T-helper 1 cell (primary cell): ENCODE measurements around the gene NPC1.
"Not testable (repeated sequence)": the region's sequence is repeated elsewhere in the genome, so short reads cannot be mapped to it uniquely, and the experiment has no call there.

ENCODE experiments used
- DNase-seq, 5 donors: peaks; one replicate each; pipeline ENCODE4 v3.0.0-alpha.2; 2012 to 2020

The NPC1 gene

DNA sequence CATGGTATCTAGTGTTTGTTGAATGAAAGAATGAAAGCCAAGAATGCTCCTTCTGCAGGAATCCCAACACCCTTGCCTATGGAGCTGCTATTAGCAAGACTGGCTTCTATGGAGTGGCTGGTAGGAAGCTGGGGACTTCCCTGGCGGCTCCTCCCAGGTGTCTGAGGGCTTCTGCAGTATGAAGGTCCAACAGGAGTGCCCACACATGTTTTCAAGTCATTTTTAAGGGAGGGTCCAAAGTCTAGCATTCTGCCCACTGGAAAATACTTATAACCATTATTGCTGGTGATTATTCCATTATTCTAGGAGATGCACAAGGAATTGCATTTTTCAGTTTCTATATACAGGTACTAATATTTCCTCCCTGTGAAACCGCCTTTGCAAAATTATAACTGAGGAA, 21.9 kb upstream of the NPC1 start:
- no peak for DNase-seq

GRCh38 chr18:23605941-23606340, 19.6 kb upstream of the NPC1 start:
- DNase-seq, result no peak

DNA sequence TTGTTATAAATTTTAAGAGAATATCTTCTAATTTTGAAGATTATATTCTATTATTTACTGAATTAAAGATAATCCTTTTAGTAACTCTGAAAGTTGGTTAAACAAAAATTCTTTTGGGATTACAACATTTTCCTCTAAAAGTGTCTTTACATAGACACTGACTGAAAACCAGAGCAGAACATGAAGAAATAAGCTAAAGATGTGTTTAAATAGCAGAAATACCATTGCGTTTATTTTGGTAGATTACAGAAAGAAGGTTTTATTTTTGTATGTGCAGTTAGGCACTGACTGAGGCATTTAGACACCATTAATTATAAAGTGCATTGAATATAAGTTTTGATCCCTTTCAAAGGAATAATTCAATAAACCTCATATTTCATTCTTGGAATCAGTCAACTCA, 13.5 kb upstream of the NPC1 start:
- DNase-seq, result no peak

GRCh38 chr18:23596183-23596582, 9.9 kb upstream of the NPC1 start:
- no peak for DNase-seq

- no peak for DNase-seq
Observed at GRCh38 chr18:23595591-23595990, 9.3 kb upstream of the NPC1 start.

GRCh38 chr18:23593720-23594119, 7.4 kb upstream of the NPC1 start:
- no peak for DNase-seq

DNA sequence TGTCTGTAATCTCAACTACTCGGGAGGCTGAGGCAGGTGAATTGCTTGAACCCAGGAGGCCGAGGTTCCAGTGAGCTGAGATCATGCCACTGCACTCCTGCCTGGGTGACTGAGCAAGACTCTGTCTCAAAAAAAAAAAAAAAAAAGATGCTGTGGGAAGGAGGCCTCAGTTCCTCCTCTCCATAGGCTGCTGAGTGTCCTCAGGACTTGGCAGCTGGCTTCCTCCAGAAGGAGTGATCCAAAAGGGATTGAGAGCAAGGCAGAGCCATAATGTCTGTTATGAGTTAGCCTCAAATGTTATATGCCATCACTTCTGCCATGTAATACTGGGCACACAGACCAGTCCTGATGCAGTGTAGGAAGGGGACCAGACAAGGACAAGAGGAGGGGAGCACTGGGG, 6.6 kb upstream of the NPC1 start:
- no peak for DNase-seq

- DNase-seq, result no peak
Observed at GRCh38 chr18:23591011-23591410, 4.7 kb upstream of the NPC1 start.

DNA sequence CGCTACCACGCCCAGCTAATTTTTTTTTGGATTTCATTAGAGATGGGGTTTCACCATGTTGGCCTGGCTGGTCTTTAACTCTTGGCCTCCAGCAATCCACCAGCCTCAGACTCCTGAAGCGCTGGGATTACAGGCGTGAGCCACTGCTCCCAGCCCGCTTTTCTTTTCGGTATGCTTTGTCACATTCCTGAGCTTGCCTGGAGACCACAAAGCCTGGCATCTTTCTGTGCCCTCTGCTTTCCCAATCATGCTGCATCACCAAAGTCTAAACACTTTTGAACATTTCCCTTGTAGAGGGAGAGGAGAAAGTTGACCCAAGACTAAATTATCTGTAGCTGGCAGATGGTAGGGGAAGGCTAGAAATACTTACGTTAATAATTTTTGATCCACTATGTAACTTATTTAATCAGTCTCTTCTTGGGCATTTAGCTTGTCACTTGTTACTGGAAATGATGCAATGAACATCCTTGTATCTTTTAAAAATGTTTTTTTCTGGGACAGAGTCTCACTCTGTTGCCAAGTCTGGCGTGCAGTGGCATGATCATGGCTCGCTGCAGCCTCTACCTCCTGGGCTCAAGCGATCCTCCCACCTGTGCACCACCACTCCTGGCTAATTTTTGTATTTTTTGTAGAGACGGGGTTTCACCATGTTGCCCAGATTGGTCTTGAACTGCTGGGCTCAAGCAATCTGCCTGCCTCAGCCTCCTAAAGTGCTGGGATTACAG, 2.7 kb upstream of the NPC1 start:
- no peak for DNase-seq

DNA sequence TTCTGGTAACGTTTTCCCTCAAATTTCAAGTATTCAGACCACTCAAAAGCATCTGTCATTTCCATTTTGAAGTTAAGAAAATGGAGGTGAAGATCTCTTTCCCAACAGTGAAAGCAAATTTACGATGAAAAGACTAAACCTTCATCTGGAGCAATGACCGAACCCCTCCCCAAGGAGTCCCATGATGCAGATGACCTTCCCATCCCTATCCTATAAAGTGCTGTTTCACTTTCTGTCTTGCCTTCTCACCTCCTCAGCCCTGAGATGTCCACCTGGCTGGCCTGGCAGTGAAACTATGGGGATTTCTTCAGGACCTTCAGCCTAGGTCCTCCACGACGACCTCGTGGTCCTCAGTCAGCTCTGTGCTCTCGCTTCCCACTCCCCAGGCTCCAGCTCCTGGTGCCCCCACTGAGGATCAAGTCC, 925 bp upstream of the NPC1 start:
- DNase-seq, result no peak

DNA sequence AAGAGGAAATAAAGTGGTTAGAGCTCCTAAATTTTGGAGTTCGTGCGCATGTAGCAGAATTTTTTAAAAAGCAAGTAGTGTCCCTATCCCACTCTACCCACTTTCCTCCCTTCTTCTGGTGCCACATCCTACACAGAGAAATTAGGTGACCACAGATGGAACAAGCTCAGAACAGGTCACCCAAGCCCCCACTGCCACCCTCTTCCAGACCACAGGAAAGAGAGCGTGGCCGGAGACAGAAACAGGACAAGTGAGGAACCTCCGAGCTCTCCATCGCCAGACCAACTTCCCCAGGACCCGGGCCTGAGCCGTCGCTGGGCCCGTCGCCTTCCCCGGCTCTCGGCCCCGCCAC, 433 bp downstream of the NPC1 start:
- no peak for DNase-seq

DNA sequence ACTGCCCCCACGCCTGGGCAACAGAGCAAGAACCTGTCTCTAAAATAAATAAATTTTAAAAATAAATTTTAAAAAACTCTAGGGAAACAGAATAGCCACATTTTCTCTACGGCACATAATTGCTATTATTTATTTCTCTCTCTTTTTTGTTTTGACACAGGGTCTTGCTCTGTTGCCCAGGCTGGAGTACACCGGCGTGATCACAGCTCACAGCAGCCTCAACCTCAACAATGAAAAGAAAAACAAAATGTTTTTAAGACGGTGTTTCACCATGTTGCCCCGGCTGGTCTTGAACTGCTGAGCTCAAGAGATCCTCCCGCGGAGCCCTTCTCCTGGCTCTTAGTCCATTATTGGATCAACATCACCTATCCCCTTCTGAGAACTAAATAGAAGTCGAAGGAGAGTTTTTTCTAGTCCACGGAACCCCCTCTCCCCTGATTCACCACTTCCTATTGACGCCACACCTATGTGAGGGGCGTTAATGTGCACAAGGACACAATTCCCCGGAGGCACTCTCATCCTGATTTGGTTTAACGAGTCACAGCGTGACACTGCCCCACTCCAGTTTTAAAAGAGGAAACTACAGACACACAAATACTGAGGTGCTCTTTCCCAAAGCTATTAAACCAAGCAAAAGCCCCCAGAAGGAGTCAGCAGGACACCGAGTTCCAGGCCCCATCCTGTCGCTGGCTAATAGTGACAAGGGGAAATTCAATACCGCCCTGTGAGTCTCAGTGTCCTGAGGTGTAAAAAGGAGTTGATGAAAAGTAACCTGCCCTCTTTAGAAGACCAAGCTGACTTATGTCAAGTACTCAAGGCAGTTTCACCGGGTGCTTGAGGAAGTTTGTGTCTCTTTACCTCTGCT, 1.1 kb downstream of the NPC1 start:
- DNase-seq, result peak in 1 of 5 donors; percentile 22

DNA sequence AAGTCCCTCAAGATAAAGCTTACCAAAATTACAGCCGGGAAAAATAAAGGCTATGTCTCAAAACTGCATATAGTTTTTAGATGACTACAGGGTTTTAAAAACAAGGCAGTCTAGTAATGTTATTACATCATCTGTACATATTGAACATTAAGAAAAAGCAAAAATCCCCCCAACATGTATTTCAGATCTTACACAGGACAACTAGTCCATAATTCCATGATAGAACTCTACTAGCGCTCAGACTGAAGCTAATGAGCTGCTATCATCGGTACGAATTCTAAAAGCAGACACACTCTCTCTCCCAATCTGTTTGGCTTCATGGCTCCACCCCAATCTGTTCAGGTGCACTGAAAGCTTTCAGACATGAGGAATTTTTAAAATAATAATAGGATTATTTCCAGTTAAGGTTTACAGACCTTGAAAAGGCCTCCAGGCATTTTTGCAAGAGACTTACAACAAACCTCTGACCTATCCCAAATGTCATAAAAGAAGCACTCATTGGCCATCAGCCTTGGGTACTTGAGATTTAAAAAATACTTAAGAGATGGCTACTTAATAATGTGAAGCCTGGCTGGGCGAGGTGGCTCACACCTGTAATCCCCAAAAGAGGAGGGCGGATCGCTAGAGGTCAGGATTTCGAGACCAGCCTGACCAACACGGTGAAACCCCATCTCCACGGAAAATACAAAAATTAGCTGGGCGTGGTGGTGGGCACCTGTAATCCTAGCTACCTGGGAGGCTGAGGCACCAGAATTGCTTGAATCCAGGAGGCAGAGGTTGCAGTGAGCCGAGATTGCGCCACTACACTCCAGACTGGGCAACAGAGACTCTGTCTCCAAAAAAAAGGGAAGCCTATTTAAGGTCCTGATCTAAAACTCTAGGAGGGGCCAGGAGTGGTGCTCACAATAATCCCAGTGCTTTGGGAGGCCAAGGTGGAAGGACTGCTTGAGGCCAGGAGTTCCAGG, 2.0 kb downstream of the NPC1 start:
- DNase-seq, result no peak

GRCh38 chr18:23583071-23583865, 3.0 kb downstream of the NPC1 start:
- DNase-seq, result no peak

GRCh38 chr18:23580677-23581367, 5.5 kb downstream of the NPC1 start:
- DNase-seq, result no peak

DNA sequence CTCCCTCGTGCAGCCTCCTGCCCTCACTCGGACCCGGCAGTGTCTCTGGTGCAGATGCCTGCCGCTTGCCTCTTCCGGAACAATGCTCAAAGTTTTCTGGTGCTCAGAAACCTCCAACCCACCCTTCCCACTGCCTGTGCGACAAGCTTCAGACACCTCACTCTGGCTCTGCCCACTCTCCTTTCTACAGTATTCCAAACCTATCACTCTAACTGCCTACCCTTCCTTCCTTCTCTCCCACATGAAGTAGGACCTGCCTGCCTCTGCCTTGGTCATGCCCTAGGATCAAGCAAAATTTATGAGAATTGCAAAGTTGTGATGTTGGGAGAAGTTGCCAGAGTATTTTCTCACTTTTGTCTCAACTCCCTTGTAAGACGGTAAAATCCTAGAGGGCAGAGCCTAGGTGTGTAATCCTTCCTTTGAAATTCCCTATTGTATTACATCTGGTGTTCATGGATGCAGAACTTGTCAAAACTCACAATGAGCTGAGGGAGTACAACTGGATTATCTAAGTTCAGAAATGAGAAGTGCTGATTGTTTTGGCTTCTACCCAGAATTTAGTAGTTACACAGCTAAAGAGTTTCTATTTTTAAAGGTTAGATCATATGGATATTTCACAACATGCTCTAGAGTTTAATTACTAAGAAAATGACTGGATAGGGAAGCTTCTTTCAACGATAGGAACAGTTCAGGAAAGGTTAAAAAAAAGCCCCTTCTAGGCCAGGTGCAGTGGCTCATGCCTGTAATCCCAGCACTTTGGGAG, 7.2 kb downstream of the NPC1 start:
- DNase-seq, result no peak

DNA sequence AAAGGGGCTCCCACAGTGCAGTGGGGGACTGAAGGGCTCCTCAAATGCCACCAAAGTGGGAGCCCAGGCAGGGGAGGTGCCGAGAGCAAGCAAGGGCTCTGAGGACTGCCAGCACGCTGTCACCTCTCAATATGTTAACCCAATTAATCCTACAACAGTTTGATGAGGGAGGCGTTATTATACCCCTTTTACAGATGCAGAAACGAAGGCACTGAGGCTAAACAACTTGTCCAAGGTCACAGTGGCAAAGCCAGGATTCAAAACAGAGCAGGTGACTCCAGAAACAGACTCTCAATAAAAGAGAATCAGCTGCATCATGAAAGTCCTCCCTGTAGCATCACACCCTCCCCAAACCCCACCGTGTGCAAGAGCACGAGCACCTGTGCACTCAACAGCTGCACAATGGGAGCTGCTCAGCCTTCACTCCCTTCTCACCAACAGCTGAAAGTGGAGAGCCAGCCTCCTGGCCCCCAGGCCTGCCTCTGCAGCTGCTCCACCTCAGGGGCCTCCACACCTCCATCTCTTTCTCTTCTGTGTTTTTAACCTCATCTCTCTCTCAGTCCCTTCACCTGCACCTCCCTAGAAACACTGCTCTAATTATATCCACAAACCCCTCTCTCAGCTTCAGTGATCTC, 8.1 kb downstream of the NPC1 start:
- DNase-seq, result no peak

GRCh38 chr18:23577521-23577920, 8.8 kb downstream of the NPC1 start:
- not testable (repeated sequence) for DNase-seq

- no peak for DNase-seq
Observed at GRCh38 chr18:23575309-23575651, 11.0 kb downstream of the NPC1 start.

DNA sequence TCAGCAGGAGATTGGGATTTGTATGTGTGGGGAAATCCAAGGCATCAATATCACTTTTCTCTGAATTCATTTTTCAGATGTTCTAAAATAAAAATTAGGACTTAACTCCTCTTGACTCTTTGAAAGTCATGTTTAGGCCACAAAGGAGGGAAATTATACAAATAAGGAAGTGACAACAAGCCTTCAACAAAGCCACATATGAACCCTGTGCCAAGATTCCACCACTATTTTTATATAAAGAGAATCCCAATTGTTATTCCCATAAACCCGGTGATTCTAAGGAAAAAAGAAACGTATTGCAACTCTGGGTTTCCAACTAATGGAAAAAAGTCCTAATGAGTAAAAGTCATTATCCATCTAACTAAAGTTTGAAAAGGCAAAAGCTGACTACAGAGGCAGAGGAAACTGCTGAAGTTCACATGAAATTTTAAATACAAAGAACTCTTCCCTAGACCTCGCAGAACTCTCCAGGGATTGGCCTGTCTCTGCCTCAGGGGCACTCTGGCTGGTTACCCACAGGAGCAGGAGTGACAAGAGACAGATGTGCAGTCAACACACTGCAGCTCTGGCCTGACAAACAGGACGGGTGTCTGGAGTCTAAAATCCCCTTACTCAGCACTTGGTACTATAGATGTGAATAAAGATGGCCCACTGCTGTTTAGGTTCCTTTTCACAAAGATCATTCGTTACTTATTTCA, 11.5 kb downstream of the NPC1 start:
- peak in 1 of 5 donors; percentile 6 for DNase-seq
